Endothelial cell of umbilical vein (primary cell): ENCODE results near the gene TMEM150C.

Source experiments
- CTCF ChIP-seq, 2 donors: IDR thresholded peaks; 1 replicate in 1 of 2; 2 replicates in 1 of 2; pipeline ENCODE4 v1.5.1; 2011; ENCODE audit warnings: low read length in 2 of 2, mild to moderate bottlenecking in 2 of 2, moderate library complexity in 2 of 2, control low read depth in 1 of 2, inconsistent platforms in 1 of 2, low read depth in 1 of 2; ENCODE audit not compliant: insufficient read depth in 1 of 2; ENCODE audit errors: extremely low read depth in 1 of 2
- EZH2 ChIP-seq: IDR thresholded peaks from 2 replicates; pipeline ENCODE4 v1.6.1; 2012; ENCODE audit warnings: borderline replicate concordance, low read depth, mild to moderate bottlenecking, moderate library complexity, low read length, inconsistent platforms; ENCODE audit not compliant: severe bottlenecking
- FOS ChIP-seq: IDR thresholded peaks from 2 replicates; pipeline ENCODE4 v1.6.1; 2011; ENCODE audit warnings: mild to moderate bottlenecking, low read length, moderate library complexity, borderline replicate concordance; ENCODE audit not compliant: insufficient read depth
- GATA2 ChIP-seq: IDR thresholded peaks from 2 replicates; pipeline ENCODE4 v1.7.0; 2011; ENCODE audit warnings: low read depth, mild to moderate bottlenecking, moderate library complexity, mixed read lengths, low read length; ENCODE audit not compliant: insufficient read length, insufficient read depth
- MAX ChIP-seq: IDR thresholded peaks from 2 replicates; pipeline ENCODE4 v1.6.1; 2011; ENCODE audit not compliant: insufficient read depth, insufficient read length
- MYC ChIP-seq: IDR thresholded peaks from one replicate; pipeline ENCODE4 v1.6.1; 2011; ENCODE audit warnings: mild to moderate bottlenecking, low read depth, low read length
- POLR2A ChIP-seq: IDR thresholded peaks from 2 replicates; pipeline ENCODE4 v1.6.1; 2012; ENCODE audit warnings: low read depth, mild to moderate bottlenecking, control low read depth, low read length
- POLR2AphosphoS5 ChIP-seq: IDR thresholded peaks from 2 replicates; pipeline ENCODE4 v1.6.1; 2012; ENCODE audit warnings: low read depth, mild to moderate bottlenecking, control low read depth, low read length, moderate library complexity; ENCODE audit not compliant: insufficient read depth

GRCh38 chr4:82559735-82560120 lies 2.1 kb downstream of the TMEM150C start:
- TF ChIP-seq POLR2A (no peak), GATA2 (no peak), CTCF (IDR thresholded peaks at IDR 0.05; ENCODE audit: extremely low read depth in 1 of 2, insufficient read depth in 1 of 2, low read depth in 1 of 2, low read length in 2 of 2) (no peak), POLR2AphosphoS5 (no peak), MAX (no peak), EZH2 (no peak), MYC (no peak), FOS (no peak)
